NCI-H1105 (cell line): Measurements from ENCODE around the gene S100A5.

Experiments used
- DNase-seq: peaks from one replicate; lab custom pipeline; 2025; lab: John Stamatoyannopoulos, UW

Gene S100A5

GRCh38 chr1:153547560-153548551 is 7.1 kb upstream of the S100A5 start:
- DNase-seq: no peak

GRCh38 chr1:153546796-153547559 is 6.2 kb upstream of the S100A5 start:
- DNase-seq: no peak

GRCh38 chr1:153546371-153546770 is 5.6 kb upstream of the S100A5 start:
- no peak for DNase-seq

GRCh38 chr1:153545067-153546055 is 4.6 kb upstream of the S100A5 start, which contains the start of gene S100A4:
Gene S100A4, minus strand, starts transcription at chr1:153545806. Its CDS starts 1,012 bp downstream, at chr1:153544794.
- DNase-seq: no peak

GRCh38 chr1:153544453-153545066 is 3.8 kb upstream of the S100A5 start:
- DNase-seq: no peak

- no peak for DNase-seq
These were observed 3.0 kb upstream of the S100A5 start for GRCh38 chr1:153543736-153544135.

- no peak for DNase-seq
These were observed 2.4 kb upstream of the S100A5 start for GRCh38 chr1:153542956-153543711.

- DNase-seq: no peak
These were observed 1.2 kb upstream of the S100A5 start for GRCh38 chr1:153541641-153542590.

- DNase-seq: no peak
These were observed 1.2 kb downstream of the S100A5 start for GRCh38 chr1:153539395-153540093.

GRCh38 chr1:153538315-153538821 is 2.4 kb downstream of the S100A5 start:
- no peak for DNase-seq

- no peak for DNase-seq
These were observed 3.4 kb downstream of the S100A5 start for GRCh38 chr1:153537376-153537730.

- no peak for DNase-seq
These were observed 3.9 kb downstream of the S100A5 start for GRCh38 chr1:153536671-153537375.

GRCh38 chr1:153536012-153536670 is 4.6 kb downstream of the S100A5 start:
- peak; percentile 29 for DNase-seq

GRCh38 chr1:153535242-153536011 is 5.3 kb downstream of the S100A5 start, which contains the start of gene S100A6:
Gene S100A6, minus strand, starts transcription at chr1:153535991. Its CDS starts 652 bp downstream, at chr1:153535339.
- DNase-seq: no peak

GRCh38 chr1:153534925-153535241 is 5.9 kb downstream of the S100A5 start:
- DNase-seq: no peak

- no peak for DNase-seq
These were observed 6.4 kb downstream of the S100A5 start for GRCh38 chr1:153534226-153534924.
